Measurements from ENCODE around the gene EREG.
A peak's percentile ranks its signal among the peaks of the same experiment; 100 is the strongest.
"Not testable (repeated sequence)": the region's sequence is repeated elsewhere in the genome, so short reads cannot be mapped to it uniquely, and the experiment has no call there.

EREG gene

GRCh38 chr4:74364652-74365491 lies at the start of gene EREG:
TSS of gene EREG (plus strand) at chr4:74365145. CDS start at chr4:74365309, 164 bp downstream.
- DNase-seq: peak; percentile 41

GRCh38 chr4:74315376-74315775 lies 49.6 kb upstream of the EREG start:
- no peak for DNase-seq

- no peak for DNase-seq
Observed at GRCh38 chr4:74316397-74316796, 48.5 kb upstream of the EREG start.

- DNase-seq: no peak
Observed at GRCh38 chr4:74317616-74318246, 47.2 kb upstream of the EREG start.

- no peak for DNase-seq
Observed at GRCh38 chr4:74318276-74318675, 46.7 kb upstream of the EREG start.

- no peak for DNase-seq
Observed at GRCh38 chr4:74319470-74319869, 45.5 kb upstream of the EREG start.

- DNase-seq: no peak
Observed at GRCh38 chr4:74320559-74321118, 44.3 kb upstream of the EREG start.

GRCh38 chr4:74322301-74322700 lies 42.6 kb upstream of the EREG start:
- DNase-seq: no peak

- DNase-seq: no peak
Observed at GRCh38 chr4:74323663-74324062, 41.3 kb upstream of the EREG start.

GRCh38 chr4:74324262-74324661 lies 40.7 kb upstream of the EREG start:
- no peak for DNase-seq

- DNase-seq: no peak
Observed at GRCh38 chr4:74325886-74326285, 39.1 kb upstream of the EREG start.

- no peak for DNase-seq
Observed at GRCh38 chr4:74327762-74328161, 37.2 kb upstream of the EREG start.

GRCh38 chr4:74328501-74328900 lies 36.4 kb upstream of the EREG start:
- DNase-seq: no peak

- no peak for DNase-seq
Observed at GRCh38 chr4:74329307-74329706, 35.6 kb upstream of the EREG start.

- DNase-seq: no peak
Observed at GRCh38 chr4:74330295-74330750, 34.6 kb upstream of the EREG start.

GRCh38 chr4:74331252-74331651 lies 33.7 kb upstream of the EREG start:
- no peak for DNase-seq

GRCh38 chr4:74331944-74332343 lies 33.0 kb upstream of the EREG start:
- no peak for DNase-seq

GRCh38 chr4:74334636-74335035 lies 30.3 kb upstream of the EREG start:
- DNase-seq: no peak

GRCh38 chr4:74335341-74336021 lies 29.5 kb upstream of the EREG start:
- DNase-seq: no peak

- DNase-seq: no peak
Observed at GRCh38 chr4:74338792-74339333, 26.1 kb upstream of the EREG start.

GRCh38 chr4:74339501-74339900 lies 25.4 kb upstream of the EREG start:
- no peak for DNase-seq

- DNase-seq: not testable (repeated sequence)
Observed at GRCh38 chr4:74340421-74340820, 24.5 kb upstream of the EREG start.

GRCh38 chr4:74344031-74344430 lies 20.9 kb upstream of the EREG start:
- no peak for DNase-seq

Data from femur (tissue), 1 donor.